Vagina (tissue), 2 donors: Measurements from ENCODE around the gene DEGS2.

Experiments used
- CTCF ChIP-seq, 3 experiments: fragments of 450-650 bp in 2 of 3; fragments of 200-600 bp in 1 of 3; sonication (generic) in 1 of 3; IDR thresholded peaks; one replicate each; pipeline ENCODE4 v1.5.1; 2017 to 2019; ENCODE audit warnings: antibody characterized with exemption in 3 of 3, mild to moderate bottlenecking in 2 of 3, moderate library complexity in 2 of 3
- POLR2A ChIP-seq, 2 donors: fragments of 450-650 bp; IDR thresholded peaks; one replicate each; pipeline ENCODE4 v1.6.1; 2017; ENCODE audit warnings: antibody characterized with exemption in 2 of 2, mild to moderate bottlenecking in 2 of 2, moderate library complexity in 2 of 2

GRCh38 chr14:100156776-100157175 is 2.7 kb downstream of the DEGS2 start:
- TF ChIP-seq CTCF (IDR thresholded peaks at IDR 0.05) (no peak), POLR2A (IDR thresholded peaks at IDR 0.05) (no peak)
